B cell (primary cell): ENCODE results near the gene SLC30A9. TPM values are rescaled to one million over a fixed set of nuclear protein-coding genes. Genes with fewer than 3 reads are reported as not detected.
A peak's percentile ranks its signal among the peaks of the same experiment; 100 is the strongest.

Experiments used
- ATAC-seq: fragments of 200-7000 bp; cut with Tn5 transposase; one replicate; pipeline ENCODE4 v1.10.0; 2021; ENCODE audit warnings: low read depth, mild to moderate bottlenecking, moderate number of reproducible peaks, moderate library complexity
- CTCF ChIA-PET: fragments of 350-600 bp; sonication (Branson Sonifier 250); formaldehyde crosslinking; loops from one replicate; lab custom pipeline; 2021; ENCODE audit warnings: antibody characterized with exemption, inconsistent platforms; lab: Charles Lee
- POLR2A ChIA-PET: fragments of 350-600 bp; sonication (Branson Sonifier 250); formaldehyde crosslinking; loops from one replicate; lab custom pipeline; 2021; ENCODE audit warnings: antibody characterized with exemption; lab: Charles Lee
- DNase-seq: peaks from one replicate; pipeline ENCODE4 v3.0.0; 2013
- H2AFZ ChIP-seq: 2 replicates; pipeline ENCODE4 v1.6.1; 2012; ENCODE audit warnings: mild to moderate bottlenecking, low read depth, low read length; ENCODE audit not compliant: insufficient read depth, poor library complexity, severe bottlenecking
- H3K27ac ChIP-seq, 2 donors: 1 replicate in 1 of 2; 2 replicates in 1 of 2; pipeline ENCODE4 v1.5.1; 2012 to 2013; ENCODE audit warnings: low read length in 2 of 2, mild to moderate bottlenecking in 2 of 2, moderate library complexity in 1 of 2
- H3K27me3 ChIP-seq, 4 experiments: fragments of 200-600 bp in 1 of 4; sonication (generic) in 1 of 4; replicated peaks in 1 of 4; 1 replicate in 2 of 4; 2 replicates in 2 of 4; pipeline versions ENCODE4 v1.6.1 to v1.7.0; 2013 to 2016; ENCODE audit warnings: low read length in 3 of 4, mild to moderate bottlenecking in 2 of 4, mixed read lengths in 1 of 4, moderate library complexity in 1 of 4; ENCODE audit not compliant: insufficient read depth in 4 of 4, control insufficient read depth in 3 of 4; ENCODE audit errors: control extremely low read depth in 1 of 4
- H3K36me3 ChIP-seq, 2 experiments: replicated peaks in 1 of 2; 1 replicate in 1 of 2; 2 replicates in 1 of 2; pipeline versions ENCODE4 v1.6.1 to v1.7.1; 2013; ENCODE audit warnings: low read length in 1 of 2; ENCODE audit not compliant: insufficient read depth in 2 of 2, control insufficient read depth in 1 of 2; ENCODE audit errors: control extremely low read depth in 1 of 2, extremely low read depth in 1 of 2
- H3K4me1 ChIP-seq, 2 donors: fragments of 200-600 bp in 1 of 2; sonication (generic) in 1 of 2; 1 replicate in 1 of 2; 2 replicates in 1 of 2; pipeline versions ENCODE4 v1.5.1 to v1.6.1; 2013 to 2017; ENCODE audit warnings: low read length in 2 of 2; ENCODE audit not compliant: control insufficient read depth in 2 of 2, insufficient read depth in 2 of 2
- H3K4me2 ChIP-seq: replicated peaks from 2 replicates; pipeline ENCODE3; 2012; ENCODE audit warnings: mild to moderate bottlenecking, low read depth, low read length; ENCODE audit not compliant: poor library complexity, severe bottlenecking
- H3K4me3 ChIP-seq, 5 experiments: fragments of 200-600 bp in 1 of 5; sonication (generic) in 1 of 5; 1 replicate in 3 of 5; 2 replicates in 2 of 5; pipeline versions ENCODE4 v1.5.1 to v1.7.0; 2011 to 2016; ENCODE audit warnings: low read length in 4 of 5, mild to moderate bottlenecking in 4 of 5, low read depth in 2 of 5, control low read depth in 1 of 5, moderate library complexity in 1 of 5; ENCODE audit not compliant: insufficient read depth in 1 of 5; ENCODE audit errors: control extremely low read depth in 1 of 5, extremely low read depth in 1 of 5
- H3K79me2 ChIP-seq: fragments of 200-600 bp; sonication (generic); one replicate; pipeline ENCODE4 v1.6.0; 2016; ENCODE audit warnings: low read length; ENCODE audit not compliant: control insufficient read depth, insufficient read depth
- H3K9ac ChIP-seq: fragments of 200-600 bp; sonication (generic); 2 replicates; pipeline ENCODE4 v1.6.1; 2017; ENCODE audit warnings: mild to moderate bottlenecking, low read length, moderate library complexity
- H3K9me3 ChIP-seq, 3 donors: one replicate each; pipeline versions ENCODE4 v1.6.1 to v1.7.1; 2013; ENCODE audit warnings: low read length in 2 of 3; ENCODE audit not compliant: control insufficient read depth in 2 of 3, insufficient read depth in 1 of 3; ENCODE audit errors: control extremely low read depth in 1 of 3
- H4K20me1 ChIP-seq: 2 replicates; pipeline ENCODE4 v1.6.0; 2012; ENCODE audit warnings: mild to moderate bottlenecking, low read length; ENCODE audit not compliant: insufficient read depth, control insufficient read depth, poor library complexity, severe bottlenecking
- H3K27ac Mint-ChIP-seq: one replicate; pipeline ENCODE4 v1.8.0; 2021; ENCODE audit warnings: mixed read lengths
- H3K27me3 Mint-ChIP-seq: one replicate; pipeline ENCODE4 v1.8.0; 2021; ENCODE audit warnings: mixed read lengths
- H3K4me1 Mint-ChIP-seq: one replicate; pipeline ENCODE4 v1.8.0; 2021; ENCODE audit warnings: mixed read lengths
- H3K4me3 Mint-ChIP-seq: one replicate; pipeline ENCODE4 v1.8.0; 2021; ENCODE audit warnings: mixed read lengths
- H3K9me3 Mint-ChIP-seq: one replicate; pipeline ENCODE4 v1.8.0; 2022; ENCODE audit warnings: mixed read lengths; ENCODE audit not compliant: insufficient read depth
- EZH2 ChIP-seq: IDR thresholded peaks from 2 replicates; pipeline ENCODE4 v1.6.1; 2012; ENCODE audit warnings: borderline replicate concordance, low read depth, mild to moderate bottlenecking, moderate library complexity, low read length; ENCODE audit not compliant: insufficient read depth, poor library complexity, severe bottlenecking
- WGBS: methylation state at CpG from one replicate; pipeline ENCODE4 v1.1.5; 2013; ENCODE audit warnings: missing lambda C conversion rate; ENCODE audit not compliant: insufficient coverage; 5-methylcytosine and 5-hydroxymethylcytosine counted together
- intact Hi-C: fragments of 100-400 bp; cut with micrococcal nuclease; formaldehyde crosslinking; loops from one replicate; pipeline ENCODE4 v1.10.0; 2022
- polyA minus RNA-seq: library from RNA; depleted of rRNA, polyadenylated mRNA; stranded (reverse); fragments of >200 nt; gene quantifications from 2 replicates; pipeline ENCODE4 v1.2.3, GENCODE V29; 2012
- polyA plus RNA-seq: library from polyadenylated mRNA; depleted of rRNA; stranded (reverse); fragments of >200 nt; gene quantifications from 2 replicates; pipeline ENCODE4 v1.2.3, GENCODE V29; 2012
- total RNA-seq, 2 donors: library from RNA; stranded (reverse); fragments of 120-200 nt in 1 of 2; gene quantifications; 1 replicate in 1 of 2; 2 replicates in 1 of 2; pipeline versions ENCODE4 v1.2.3 to v1.2.4, GENCODE V29; 2013 to 2022
- TF ChIP-seq, protein P1 (sequence below): fragments of 200-600 bp; IDR thresholded peaks from one replicate; pipeline ENCODE4 v1.8.0; 2022; ENCODE audit warnings: antibody characterized with exemption, mild to moderate bottlenecking

SLC30A9 gene
- total RNA-seq (35.2 and 37.0 TPM in 2 replicates), polyA plus RNA-seq (9.9 and 12.6 TPM in 2 replicates), polyA minus RNA-seq (19.8 and 54.4 TPM in 2 replicates)
- total RNA-seq (2013): 43.5 TPM

DNA sequence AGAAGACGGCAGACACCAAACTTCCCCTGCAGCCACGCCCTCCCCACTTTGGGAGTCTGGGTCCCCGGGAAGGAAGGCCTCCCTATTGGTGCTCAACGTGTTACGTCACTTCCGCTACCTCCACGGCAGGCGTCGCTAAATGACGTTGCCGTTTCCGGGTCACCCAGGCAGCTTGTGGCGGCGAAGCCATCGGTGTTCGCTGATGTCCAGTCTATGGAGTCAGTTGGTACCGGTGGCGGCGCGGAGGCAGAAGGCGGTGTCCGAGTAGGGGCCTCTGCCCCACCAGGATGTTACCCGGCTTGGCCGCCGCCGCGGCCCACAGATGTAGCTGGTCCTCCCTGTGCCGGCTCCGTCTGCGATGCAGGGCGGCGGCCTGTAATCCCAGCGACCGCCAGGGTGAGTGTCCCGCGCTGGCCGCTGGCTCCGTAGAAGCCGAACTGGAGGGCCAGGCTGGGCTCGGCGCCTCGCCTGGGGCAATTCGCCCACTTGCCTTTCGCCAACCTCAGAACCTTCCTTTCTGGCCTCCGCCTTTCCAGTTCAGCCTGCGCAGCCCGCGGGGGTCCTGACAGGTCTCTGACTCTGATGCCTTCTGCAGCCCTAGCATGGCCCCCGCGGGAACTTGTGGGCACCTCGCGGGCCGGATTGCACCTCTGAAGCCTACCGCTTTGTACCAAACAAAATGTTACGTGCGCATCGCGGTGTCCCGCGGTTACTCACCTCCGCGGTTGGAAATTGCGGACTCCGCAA, at the start of gene SLC30A9:
Gene SLC30A9 (plus strand): TSS at position 166 of the 747 bp plus-strand sequence. CDS start 122 bp downstream, at position 288.
- no peaks in the 10 kb centered on the region for H3K9me3 ChIP-seq
- intact Hi-C loops: loop anchor here (1.0 kb wide), 2 partner anchors 55 to 162 kb away; partner anchors contain the start of genes BEND4 and TMEM33
- ChIA-PET POLR2A (interaction anchor here (1.2 kb wide), 1 partner anchor 56 kb away, joined by 4 read pairs; the partner anchor contains the start of gene TMEM33), CTCF (interaction anchor here (1.2 to 1.4 kb wide), 2 partner anchors 10 to 55 kb away, joined by 3 to 4 read pairs; partner anchors contain the start of gene TMEM33)
- H3K36me3 ChIP-seq: no peaks in the 10 kb centered on the region
- peak; percentile 92 for ATAC-seq
- peaks cover 23% of the 10 kb centered on the region for H3K4me1 Mint-ChIP-seq
- no peaks in the 10 kb centered on the region for H3K27me3 ChIP-seq
- peaks cover 5% of the 10 kb centered on the region for H4K20me1 ChIP-seq
- no peaks in the 10 kb centered on the region for H3K27me3 Mint-ChIP-seq
- H3K4me1 ChIP-seq: peaks cover 14 to 20% of the 10 kb centered on the region in 2 donors
- H3K9me3 Mint-ChIP-seq: no peaks in the 10 kb centered on the region
- H3K27ac Mint-ChIP-seq: peak within 1 kb of the TSS; percentile 96
- peak within 1 kb of the TSS; percentile 58 to 96 (median 88) for H3K4me3 ChIP-seq
- H3K4me2 ChIP-seq: peak within 1 kb of the TSS; percentile 90
- under 1% methylated on average over 64 of the region's 64 CpGs for WGBS
- peak within 1 kb of the TSS; percentile 82 for H3K9ac ChIP-seq
- DNase-seq: peak; percentile 97
- peak within 1 kb of the TSS; percentile 86 for H2AFZ ChIP-seq
- TF ChIP-seq EZH2: no peak
- TF ChIP-seq, protein P1, sequence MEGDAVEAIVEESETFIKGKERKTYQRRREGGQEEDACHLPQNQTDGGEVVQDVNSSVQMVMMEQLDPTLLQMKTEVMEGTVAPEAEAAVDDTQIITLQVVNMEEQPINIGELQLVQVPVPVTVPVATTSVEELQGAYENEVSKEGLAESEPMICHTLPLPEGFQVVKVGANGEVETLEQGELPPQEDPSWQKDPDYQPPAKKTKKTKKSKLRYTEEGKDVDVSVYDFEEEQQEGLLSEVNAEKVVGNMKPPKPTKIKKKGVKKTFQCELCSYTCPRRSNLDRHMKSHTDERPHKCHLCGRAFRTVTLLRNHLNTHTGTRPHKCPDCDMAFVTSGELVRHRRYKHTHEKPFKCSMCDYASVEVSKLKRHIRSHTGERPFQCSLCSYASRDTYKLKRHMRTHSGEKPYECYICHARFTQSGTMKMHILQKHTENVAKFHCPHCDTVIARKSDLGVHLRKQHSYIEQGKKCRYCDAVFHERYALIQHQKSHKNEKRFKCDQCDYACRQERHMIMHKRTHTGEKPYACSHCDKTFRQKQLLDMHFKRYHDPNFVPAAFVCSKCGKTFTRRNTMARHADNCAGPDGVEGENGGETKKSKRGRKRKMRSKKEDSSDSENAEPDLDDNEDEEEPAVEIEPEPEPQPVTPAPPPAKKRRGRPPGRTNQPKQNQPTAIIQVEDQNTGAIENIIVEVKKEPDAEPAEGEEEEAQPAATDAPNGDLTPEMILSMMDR: peak; percentile 48
- H3K27ac ChIP-seq: peak within 1 kb of the TSS; percentile 84 to 92
- H3K79me2 ChIP-seq: peaks cover 43% of the 10 kb centered on the region
- peak within 1 kb of the TSS; percentile 100 for H3K4me3 Mint-ChIP-seq

DNA sequence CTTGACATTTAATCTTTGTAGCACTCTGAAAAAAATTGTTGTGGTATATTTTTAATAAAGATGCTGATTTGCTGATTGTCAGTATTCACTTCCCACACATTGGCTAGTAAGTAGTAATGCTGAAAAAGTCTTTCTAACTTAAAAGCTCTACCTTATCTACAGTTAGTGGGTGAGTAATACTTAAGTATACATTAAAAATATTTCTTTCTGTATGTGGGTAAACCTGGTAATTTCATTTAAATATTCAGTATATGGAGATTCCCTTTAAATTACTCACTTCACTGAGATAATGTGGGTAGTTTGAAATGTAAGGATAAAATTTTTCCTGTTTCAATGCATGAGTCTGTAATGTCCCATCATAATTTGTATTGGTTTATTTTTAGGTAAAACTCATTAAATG, 49.5 kb upstream of the SLC30A9 start:
- POLR2A ChIA-PET: no interaction called here
- no peaks in the 10 kb centered on the region for H3K9me3 Mint-ChIP-seq
- H3K27me3 ChIP-seq: no peaks in the 10 kb centered on the region
- no peaks in the 10 kb centered on the region for H3K27me3 Mint-ChIP-seq
- peaks cover 20% of the 10 kb centered on the region for H3K4me1 Mint-ChIP-seq
- intact Hi-C loops: no loop called here
- H4K20me1 ChIP-seq: peaks cover 31% of the 10 kb centered on the region
- H3K9ac ChIP-seq: no peak overlapping the region
- DNase-seq (no peak), ATAC-seq (no peak)
- H3K4me1 ChIP-seq: peaks cover 7 to 8% of the 10 kb centered on the region in 2 donors
- peaks cover 27% of the 10 kb centered on the region for H3K79me2 ChIP-seq
- no peak overlapping the region for H3K4me3 ChIP-seq
- peaks cover 9 to 20% of the 10 kb centered on the region in 2 experiments for H3K36me3 ChIP-seq
- H2AFZ ChIP-seq: no peak overlapping the region
- H3K4me2 ChIP-seq: no peak overlapping the region
- H3K9me3 ChIP-seq: no peaks in the 10 kb centered on the region
- no peak overlapping the region for H3K27ac Mint-ChIP-seq
- H3K27ac ChIP-seq: no peak overlapping the region
- no peak overlapping the region for H3K4me3 Mint-ChIP-seq
- CTCF ChIA-PET: no interaction called here
- no peak for TF ChIP-seq EZH2
- TF ChIP-seq, protein P1: no peak
